DMS79 treated with DMSO at 0.1 percent for 48 hours (cell line): Measurements from ENCODE around the gene SHISA6.

Source experiments
- DNase-seq: peaks from one replicate; lab custom pipeline; 2025; lab: John Stamatoyannopoulos, UW

SHISA6 gene

DNA sequence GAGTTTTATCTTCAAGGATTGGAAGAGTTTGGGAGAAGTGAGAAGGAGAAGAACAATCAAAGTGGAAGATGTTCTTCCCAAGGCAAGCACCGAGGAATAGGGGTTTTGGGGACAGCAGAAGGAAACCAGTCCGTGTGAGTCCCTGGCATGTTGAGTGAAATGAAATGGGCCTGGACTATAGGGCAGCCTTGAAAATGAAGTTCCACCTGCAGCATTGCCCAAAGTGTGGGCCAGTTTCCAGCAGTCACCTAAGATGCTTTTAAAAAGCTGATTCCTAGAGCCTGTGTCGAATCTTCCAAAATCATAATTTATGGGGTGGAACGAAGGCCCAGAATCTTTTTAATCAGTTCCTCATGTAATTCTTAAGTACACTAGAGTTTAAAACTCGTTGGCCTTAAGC is 297.4 kb downstream of the SHISA6 start:
- no peak for DNase-seq

DNA sequence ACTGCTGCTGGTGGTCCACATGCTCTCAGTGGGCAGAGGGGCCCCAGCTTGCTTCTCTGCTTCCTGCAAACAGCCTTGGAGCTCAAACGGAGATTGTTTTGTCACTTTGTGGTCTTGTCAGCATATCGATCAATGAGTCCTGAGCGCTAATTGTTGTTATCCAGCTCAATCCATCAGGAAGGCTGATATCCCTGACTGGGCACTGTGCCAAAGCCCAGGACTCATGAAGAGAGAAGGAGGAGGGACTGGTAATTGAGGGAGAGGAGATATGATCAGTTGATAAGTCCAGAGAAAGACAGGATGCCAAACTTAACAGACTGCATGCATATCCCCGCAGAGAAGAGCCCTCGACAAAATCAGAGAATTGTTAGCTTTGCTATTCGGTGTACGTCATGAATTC is 298.6 kb downstream of the SHISA6 start:
- DNase-seq = no peak

DNA sequence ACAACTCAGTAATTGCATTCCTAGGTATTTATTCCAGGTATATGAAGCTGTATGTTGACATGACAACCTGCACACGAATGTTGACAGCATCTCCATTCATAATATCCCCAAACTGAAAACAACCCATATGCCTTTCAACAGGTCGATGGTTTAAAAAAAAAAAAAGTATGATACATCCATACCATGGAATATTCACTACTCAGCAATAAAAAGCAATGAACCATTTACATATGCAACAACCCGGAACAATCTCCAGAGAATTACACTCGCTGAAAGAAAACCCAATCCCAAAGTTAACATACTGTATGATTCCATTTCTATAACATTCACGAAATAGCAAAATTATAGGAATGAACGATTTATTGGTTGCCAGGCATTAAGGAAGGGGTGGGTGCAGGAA is 304.0 kb downstream of the SHISA6 start:
- DNase-seq = no peak

DNA sequence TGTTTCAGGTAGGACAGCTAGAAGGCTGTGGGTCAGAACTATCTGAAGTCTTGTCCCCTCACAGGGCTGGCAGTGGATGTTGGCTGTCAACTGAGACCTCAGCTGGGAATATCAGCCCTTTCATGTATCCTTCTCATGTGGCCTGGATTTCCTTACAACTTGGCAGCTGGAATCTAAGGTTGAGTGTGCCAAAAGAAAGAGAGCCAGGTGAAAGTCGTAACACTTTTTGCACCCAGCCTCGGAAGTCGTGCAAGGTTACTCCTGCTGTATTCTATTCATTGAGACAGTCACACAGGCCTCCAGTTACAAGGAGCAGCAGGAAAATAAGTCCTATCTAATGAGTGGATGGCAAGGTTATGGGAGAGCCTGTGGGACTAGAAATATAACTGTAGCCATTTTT is 304.7 kb downstream of the SHISA6 start:
- DNase-seq = no peak

DNA sequence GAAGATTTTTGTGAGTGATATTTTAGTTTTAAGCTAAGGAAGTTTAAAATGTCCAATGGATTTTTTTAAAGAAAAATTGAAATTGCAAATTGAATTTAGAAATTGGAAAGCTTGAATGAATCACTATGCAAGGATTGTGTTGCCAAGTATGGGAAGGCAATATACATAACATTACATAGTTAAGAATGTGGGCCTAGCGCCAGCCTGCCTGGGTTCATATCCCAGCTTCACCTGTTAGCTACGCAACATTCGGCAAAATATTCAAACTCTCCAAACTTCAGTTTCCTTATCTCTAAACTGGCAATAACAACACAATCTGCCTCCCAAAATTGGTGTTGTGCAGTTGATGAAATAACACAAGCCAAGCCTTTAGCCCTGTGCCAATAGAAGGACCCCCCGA is 306.8 kb downstream of the SHISA6 start:
- DNase-seq = no peak

DNA sequence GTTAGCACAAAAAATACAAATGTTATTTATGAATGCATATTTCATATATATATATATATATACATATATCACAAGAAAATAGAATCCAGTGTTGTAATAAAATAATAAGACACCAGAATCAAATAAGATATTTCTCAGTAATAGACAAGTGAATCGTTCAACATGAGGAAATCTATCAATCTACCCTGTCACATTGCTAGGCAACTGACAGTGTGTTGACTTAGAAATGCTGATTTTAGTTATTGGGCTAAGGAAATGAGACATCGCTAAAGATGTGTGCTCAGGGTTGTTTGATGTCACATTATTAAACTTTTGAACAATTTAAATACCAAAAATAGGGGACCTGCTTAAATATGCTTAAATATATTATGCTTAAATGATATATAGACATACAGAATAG is 307.4 kb downstream of the SHISA6 start:
- no peak for DNase-seq

DNA sequence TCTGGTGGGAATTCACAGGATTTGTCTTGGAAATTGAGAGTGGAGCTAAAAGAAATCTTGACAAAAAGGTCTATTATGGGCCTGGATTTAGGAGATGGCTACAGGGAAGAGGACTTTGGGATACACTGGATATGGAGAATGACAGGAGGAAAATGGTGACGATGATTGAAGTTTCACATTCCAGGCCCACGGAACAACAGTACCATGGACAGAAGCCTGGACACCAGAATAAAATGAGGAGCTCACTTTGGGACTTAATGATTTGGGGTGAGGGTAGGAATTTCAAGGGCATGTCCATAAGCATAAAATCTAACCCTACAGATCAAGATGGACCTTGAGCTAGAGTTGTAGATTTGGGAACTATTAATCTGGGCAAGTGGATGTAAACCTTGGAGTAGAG is 309.4 kb downstream of the SHISA6 start:
- DNase-seq = no peak

DNA sequence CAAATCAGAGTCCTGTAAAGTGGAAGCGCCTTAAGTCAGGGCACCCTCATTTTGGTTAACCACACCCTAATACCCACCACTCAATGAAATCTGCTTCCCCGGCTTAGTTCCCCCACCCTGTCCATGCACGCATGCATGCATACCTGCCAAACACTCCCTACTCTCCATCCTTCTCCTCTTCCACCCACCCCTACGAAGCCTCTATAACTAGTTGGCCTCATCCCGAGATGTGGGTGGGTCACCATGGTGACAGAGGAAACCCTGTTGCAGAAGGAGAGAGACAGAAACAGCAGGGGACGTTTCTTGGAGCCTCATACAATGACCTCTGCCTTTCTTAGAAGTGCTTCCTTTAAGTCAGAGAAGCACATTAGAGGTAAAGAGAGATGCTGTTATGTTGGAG is 310.4 kb downstream of the SHISA6 start:
- DNase-seq = no peak

DNA sequence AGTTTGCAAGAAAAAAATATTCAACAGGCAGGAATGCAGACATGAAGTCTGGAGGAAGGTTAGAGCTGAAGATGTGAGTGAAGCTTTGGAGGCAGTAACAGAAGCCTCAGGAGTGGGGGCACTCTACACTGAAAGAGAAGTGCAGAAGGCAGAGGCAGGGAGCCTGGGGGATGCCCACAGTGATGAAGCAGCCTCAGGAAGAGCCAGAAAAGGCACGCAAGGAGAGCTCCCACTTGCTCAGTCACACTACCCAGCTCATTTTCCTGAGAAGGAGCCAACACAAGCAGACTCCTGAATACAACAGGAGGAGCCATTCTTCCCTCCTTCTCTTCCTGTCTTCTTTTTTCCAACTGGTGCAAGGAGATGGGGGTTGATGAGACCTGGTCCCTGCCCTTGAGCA is 312.1 kb downstream of the SHISA6 start:
- DNase-seq = no peak

DNA sequence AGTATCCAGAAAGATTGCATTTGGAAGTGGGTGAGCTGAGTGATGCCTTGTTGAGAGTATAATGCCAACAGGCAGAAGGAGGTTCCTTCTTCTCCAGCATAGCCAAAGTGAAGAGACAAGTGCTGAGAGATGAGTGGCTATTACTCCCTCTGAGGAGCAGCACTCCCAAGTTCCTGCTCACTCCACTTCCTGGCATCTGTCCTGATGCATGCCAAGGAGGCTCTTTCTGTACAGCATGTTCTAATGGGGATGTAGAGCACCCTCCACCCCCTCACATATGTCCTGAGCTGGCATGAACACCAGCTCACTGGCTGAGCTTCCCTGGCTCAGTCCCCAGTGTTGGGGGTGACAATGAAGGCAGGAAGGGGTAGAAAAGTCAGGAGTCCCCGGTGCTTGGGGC is 313.0 kb downstream of the SHISA6 start:
- DNase-seq = no peak

DNA sequence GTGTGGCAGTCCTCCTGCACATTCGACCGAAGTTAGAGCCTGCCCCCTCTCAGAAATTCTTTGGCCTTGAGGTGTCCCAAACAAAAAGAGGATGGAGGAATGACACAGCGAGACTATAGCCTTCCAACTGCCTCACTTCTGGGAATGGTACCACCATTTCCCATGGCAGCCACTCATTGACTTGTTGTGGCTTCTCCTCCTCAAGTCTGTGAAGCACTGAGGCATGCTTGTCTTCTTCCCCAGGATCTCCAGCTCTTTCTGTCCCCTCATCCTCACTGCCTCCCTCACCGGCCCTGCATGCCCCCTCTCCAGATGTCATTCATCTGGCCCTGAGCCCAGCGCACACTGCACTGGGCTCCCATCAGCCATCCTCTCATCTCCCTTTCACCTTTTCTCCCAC is 313.5 kb downstream of the SHISA6 start:
- no peak for DNase-seq

DNA sequence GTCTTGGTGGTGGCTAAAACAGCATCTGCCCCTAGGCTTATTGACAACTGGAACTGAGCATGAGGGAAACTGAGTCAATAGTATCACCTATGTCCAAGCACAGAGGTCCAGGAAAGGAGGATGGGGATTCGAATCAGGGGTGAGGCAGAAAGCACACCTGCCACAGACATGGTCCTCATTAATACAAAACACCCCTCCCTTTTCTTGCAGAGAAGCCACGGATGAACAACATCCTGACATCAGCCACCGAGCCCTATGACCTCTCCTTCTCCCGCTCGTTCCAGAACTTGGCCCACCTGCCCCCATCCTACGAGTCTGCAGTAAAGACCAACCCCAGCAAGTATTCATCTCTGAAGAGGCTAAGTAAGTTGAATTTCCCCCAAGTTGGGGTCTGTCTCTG is 314.5 kb downstream of the SHISA6 start:
- no peak for DNase-seq

DNA sequence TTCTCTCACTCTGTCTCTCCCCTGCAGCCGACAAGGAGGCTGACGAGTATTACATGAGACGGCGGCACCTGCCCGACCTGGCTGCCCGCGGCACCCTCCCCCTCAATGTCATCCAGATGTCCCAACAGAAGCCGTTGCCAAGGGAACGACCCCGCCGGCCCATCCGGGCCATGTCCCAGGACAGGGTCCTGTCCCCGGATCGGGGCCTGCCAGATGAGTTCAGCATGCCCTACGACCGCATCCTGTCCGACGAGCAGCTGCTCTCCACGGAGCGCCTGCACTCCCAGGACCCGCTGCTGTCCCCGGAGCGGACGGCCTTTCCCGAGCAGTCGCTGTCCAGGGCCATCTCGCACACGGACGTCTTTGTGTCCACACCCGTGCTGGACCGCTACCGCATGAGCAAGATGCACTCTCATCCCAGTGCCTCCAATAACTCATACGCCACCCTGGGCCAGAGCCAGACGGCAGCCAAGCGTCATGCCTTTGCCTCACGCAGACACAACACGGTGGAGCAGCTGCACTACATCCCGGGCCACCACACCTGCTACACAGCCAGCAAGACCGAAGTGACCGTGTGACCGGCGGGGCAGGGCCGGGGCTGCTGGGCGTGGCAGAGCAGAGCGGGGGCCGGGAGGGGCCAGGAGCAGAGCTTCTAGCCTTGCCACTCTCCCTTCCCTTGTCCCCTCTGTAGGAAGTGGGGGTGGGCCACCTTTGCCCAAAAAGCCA is 316.9 kb downstream of the SHISA6 start:
- DNase-seq = no peak

DNA sequence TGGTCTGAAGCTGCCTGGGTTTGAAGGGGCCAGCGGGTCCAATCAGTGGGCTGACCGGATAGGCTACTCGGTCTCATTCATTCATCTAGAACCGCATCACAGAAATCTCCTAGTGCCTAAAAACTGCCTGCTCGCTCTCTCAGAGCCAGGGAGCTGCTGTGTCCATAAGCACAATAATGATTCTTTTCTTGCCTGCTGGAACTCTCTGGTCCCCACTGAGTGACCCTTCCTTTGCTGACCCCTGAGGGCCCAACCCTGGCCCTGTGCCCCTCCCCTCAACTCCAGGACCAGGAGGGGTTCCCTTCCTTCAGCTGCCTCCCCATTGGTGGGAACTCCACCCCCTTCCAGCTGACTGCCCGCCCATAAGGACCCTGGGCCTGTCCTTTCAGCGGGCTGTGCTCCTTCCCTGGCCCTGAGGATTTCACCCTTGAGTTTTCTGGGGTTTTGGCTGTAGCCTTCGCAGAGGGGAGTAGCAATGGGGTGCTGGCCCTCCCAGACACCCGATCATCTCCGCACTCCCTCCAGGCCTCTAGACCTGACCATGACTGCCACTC is 317.7 kb downstream of the SHISA6 start:
- DNase-seq = no peak

DNA sequence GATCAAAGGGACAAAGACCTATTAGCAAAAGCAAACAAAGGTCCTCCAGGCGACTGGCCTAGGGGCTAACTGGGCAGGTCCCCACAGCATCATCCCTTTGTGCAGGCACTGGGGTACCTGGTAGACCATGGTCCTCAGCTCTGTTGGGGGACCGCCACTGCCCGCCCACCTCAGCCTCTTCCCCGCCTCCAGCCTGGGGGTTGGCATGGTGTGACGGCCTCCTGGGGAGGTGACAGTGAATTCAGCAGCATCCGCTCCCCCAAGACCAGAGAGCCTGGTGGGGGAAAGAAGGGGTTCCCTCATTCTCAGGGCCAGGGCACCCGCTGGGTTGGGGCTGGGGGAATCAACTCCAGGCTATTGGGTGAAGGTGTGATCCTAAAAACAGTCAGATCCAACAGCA is 318.6 kb downstream of the SHISA6 start:
- DNase-seq = no peak

DNA sequence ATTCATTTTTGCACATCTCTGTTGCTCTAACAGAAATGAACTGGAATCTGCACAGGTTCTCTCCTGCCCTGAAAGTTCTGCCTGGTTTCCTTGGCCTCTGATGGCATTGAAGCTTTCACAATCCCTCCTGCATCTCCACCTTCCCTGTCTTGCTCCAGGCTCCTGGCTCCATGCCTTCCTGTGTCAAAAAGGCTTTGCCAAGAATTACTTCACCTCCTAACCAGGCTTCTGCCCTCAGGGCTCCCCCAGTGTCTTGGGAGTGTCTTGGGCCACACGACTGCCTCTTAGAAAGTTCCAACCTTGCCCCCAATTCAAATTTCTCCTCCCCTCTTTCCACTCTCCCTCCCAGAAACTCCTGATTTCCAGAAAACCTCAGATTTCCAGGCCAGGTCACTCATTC is 320.3 kb downstream of the SHISA6 start:
- no peak for DNase-seq

DNA sequence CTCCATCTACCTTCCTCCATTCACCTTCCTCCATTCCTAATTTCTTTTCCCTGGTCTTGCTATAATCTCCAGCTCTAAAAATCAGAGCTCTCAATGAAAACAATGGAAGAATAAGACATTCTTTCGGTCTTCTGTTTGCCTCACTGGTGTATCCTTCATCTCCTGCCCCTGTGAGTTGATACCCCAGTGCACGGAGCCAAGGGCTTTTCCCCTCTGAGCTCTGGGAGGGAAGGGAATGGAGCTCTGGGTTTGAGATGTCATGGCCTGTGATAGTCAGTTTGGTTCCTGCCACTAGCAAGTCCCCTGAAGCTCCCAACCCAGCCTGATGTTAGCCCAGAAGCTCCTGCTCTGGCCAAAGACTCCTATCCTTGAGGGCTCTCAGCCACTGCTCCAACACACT is 320.7 kb downstream of the SHISA6 start:
- no peak for DNase-seq

DNA sequence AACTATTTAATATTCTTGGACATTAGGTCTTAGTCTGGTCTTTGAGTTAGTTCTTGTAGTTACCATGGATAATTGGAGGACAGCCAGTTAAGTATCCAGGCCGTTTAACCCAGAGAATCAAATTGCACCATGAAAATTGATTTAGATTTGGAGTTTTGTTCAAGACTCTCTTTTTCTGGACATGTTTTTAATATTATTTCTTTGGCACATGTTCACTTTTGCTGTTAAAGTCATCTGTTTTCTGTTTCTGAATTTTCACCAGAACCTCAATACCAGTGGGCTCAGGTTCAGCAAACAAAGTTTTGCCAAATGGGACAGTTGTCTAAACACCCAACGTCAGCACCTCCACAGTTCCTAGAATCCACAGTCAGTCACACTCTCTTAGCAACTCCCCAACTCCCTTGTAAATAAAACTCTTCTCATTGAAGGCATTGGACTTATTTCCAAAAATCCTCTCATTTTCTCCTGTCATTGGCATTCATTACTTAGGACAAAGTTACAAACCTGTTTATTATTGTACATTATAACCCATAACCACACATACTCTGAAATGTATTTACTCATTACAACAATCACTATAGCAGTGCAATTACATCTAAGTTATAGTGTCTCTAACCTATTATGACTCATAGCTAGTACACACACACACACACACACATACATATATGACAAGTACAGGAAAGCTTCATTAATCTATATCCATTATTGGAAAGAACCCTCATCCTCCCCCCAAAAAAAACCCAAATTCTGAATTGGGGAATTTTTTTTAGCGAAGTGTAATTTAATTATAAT is 323.8 kb downstream of the SHISA6 start:
- DNase-seq = no peak

DNA sequence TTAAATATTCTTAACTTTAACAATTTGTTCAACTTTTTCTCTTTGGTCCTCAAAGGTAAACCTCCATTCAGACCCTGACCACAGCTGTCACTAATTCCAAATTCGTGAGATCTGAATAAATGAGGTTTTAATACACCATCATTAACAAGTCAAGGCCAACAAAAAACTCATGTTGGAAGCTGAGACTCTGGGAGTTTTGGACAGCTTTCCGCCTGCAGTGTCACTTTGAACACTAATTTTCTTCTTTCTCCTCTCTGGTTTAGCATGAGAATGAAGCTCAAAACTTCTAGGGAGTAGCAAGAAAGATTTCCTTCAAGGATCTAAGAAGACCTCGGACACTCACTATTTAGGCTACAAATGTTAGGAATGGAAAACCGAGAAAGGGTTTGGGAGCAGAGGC is 324.6 kb downstream of the SHISA6 start:
- DNase-seq = no peak

DNA sequence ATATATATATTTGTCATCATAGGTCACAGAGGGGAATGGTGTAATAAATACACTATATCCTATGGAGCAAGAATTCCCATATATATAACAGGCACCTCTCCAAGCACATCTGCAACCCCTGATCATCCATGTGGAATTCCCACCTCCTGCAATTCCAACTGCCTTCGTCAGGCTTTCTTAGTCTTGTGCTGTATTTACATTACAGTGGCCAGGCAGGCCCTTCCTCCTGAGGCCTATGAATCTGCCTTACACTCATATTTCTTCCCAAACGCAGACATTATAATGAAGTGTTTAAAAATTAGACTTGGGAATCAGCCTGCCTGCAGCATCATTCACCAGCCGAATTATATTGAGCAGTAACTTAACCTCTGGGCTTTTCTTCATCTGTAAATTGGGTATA is 338.0 kb downstream of the SHISA6 start:
- DNase-seq = no peak

DNA sequence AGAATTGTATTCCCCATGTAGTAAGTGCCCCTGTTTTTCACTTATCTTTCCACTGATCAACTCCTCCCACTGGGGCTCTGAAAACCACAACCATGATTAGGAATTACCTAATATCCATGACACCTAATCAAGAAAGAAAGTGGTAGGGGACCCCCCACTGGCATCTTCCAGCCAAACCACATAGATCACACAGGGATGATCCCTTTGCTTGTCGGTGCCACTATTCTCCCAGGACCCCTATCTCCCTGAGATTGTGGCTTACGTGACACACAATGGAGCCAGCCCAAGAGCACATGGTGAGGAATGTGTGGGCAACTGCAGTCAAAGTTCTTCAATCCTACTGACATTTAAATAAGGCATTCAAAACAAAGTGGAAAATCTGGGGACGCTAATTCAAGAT is 339.7 kb downstream of the SHISA6 start:
- DNase-seq = no peak

DNA sequence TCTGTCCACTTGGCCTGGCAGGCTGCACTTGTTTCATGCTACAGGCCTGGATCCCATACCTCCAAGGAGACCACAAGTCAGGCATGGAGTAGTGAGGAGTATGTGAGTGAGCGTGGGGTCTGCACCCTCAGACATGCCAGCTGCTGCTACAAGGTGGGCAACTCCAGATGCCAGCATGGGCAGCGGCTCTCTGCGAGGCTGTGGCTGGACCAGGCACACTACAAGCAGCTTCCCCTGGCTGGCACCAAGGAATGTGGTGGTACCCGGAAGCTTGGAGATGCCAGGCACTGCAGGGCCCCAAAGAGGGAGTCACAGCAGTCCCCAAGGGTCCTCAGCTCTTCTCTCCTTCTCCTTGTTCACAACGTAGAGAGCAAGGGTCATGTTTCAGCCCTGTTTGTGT is 341.2 kb downstream of the SHISA6 start:
- no peak for DNase-seq

DNA sequence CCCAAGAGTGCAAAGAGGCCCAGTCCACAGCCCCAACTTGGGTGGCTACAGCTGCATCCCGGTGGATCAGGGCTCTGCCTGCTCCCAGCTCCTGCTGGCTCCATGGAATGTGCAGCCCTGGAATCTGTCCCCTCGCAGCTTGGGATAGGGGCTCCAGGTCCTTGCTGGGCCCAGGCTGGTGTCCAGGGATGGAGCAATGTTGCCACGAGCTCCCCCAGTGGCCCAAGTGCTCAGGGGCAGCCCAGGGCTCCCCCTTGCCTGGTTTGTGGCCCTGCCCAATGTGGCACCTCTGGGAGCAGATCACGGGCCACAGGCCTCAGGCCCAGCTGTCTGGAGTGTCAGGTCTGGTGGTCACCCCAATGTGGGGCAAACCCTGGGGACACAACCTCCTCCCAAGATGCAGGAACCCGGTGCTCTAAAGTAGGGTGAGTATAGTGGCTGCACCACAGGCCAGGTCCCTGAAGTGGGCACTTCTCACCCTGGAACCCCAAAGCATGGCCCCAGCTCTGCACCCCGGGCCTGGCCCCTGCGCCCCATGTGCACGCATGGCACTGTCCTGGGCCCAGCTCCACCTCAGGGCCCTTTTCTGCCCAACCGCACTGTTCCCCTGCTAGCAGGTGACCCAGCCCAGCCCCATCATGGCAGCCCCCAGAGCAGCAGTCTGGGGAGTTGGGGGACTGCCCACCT is 342.4 kb downstream of the SHISA6 start:
- DNase-seq = no peak
